Measurements from ENCODE around the gene RCN1. TPM values are rescaled to one million over a fixed set of nuclear protein-coding genes. Genes with fewer than 3 reads are reported as not detected.

RCN1 gene
- polyA plus RNA-seq (2012; ENCODE audit: missing spikeins): 54.0 TPM

GRCh38 chr11:32090545-32091370, at the start of gene RCN1:
RCN1 (plus strand) TSS chr11:32091074; CDS start chr11:32091197, 123 bp downstream.
- TF ChIP-seq TAF1 (IDR thresholded peaks at IDR 0.05; ENCODE audit: borderline replicate concordance, low read depth, low read length): no peak
- peak; percentile 57; the same call in 1 of the 2 replicates for TF ChIP-seq POLR2A (IDR thresholded peaks at IDR 0.05; ENCODE audit: low read depth, low read length)
- TF ChIP-seq POLR2AphosphoS5 (IDR thresholded peaks at IDR 0.05; ENCODE audit: low read depth, low read length): 0 out of 2 replicates have a peak, but pooled peaks have one; percentile 29
- DNase-seq (ENCODE audit: insufficient read length): peak; percentile 59
- peak; percentile 83 for FAIRE-seq

GRCh38 chr11:32043737-32044136, 47.1 kb upstream of the RCN1 start:
- FAIRE-seq (no peak), DNase-seq (ENCODE audit: insufficient read length) (no peak)
- TF ChIP-seq TAF1 (IDR thresholded peaks at IDR 0.05; ENCODE audit: borderline replicate concordance, low read depth, low read length) (no peak), POLR2AphosphoS5 (IDR thresholded peaks at IDR 0.05; ENCODE audit: low read depth, low read length) (no peak), POLR2A (IDR thresholded peaks at IDR 0.05; ENCODE audit: low read depth, low read length) (no peak)

GRCh38 chr11:32044158-32044863, 46.6 kb upstream of the RCN1 start:
- TF ChIP-seq POLR2A (IDR thresholded peaks at IDR 0.05; ENCODE audit: low read depth, low read length) (no peak), TAF1 (IDR thresholded peaks at IDR 0.05; ENCODE audit: borderline replicate concordance, low read depth, low read length) (no peak), POLR2AphosphoS5 (IDR thresholded peaks at IDR 0.05; ENCODE audit: low read depth, low read length) (no peak)
- DNase-seq (ENCODE audit: insufficient read length) (no peak), FAIRE-seq (no peak)

- no peak for DNase-seq (ENCODE audit: insufficient read length)
- TF ChIP-seq TAF1 (IDR thresholded peaks at IDR 0.05; ENCODE audit: borderline replicate concordance, low read depth, low read length): no peak
- TF ChIP-seq POLR2AphosphoS5 (IDR thresholded peaks at IDR 0.05; ENCODE audit: low read depth, low read length): no peak
- no peak for TF ChIP-seq POLR2A (IDR thresholded peaks at IDR 0.05; ENCODE audit: low read depth, low read length)
- FAIRE-seq: no peak
Measured at GRCh38 chr11:32045456-32045855, 45.4 kb upstream of the RCN1 start.

- FAIRE-seq: no peak
- TF ChIP-seq POLR2AphosphoS5 (IDR thresholded peaks at IDR 0.05; ENCODE audit: low read depth, low read length): no peak
- no peak for TF ChIP-seq POLR2A (IDR thresholded peaks at IDR 0.05; ENCODE audit: low read depth, low read length)
- no peak for TF ChIP-seq TAF1 (IDR thresholded peaks at IDR 0.05; ENCODE audit: borderline replicate concordance, low read depth, low read length)
- no peak for DNase-seq (ENCODE audit: insufficient read length)
Measured at GRCh38 chr11:32050264-32050663, 40.6 kb upstream of the RCN1 start.

GRCh38 chr11:32052215-32052614, 38.7 kb upstream of the RCN1 start:
- DNase-seq (ENCODE audit: insufficient read length) (peak; percentile 12), FAIRE-seq (peak; percentile 91)
- TF ChIP-seq TAF1 (IDR thresholded peaks at IDR 0.05; ENCODE audit: borderline replicate concordance, low read depth, low read length): no peak
- TF ChIP-seq POLR2A (IDR thresholded peaks at IDR 0.05; ENCODE audit: low read depth, low read length): no peak
- no peak for TF ChIP-seq POLR2AphosphoS5 (IDR thresholded peaks at IDR 0.05; ENCODE audit: low read depth, low read length)

GRCh38 chr11:32053151-32053888, 37.6 kb upstream of the RCN1 start:
- peak; percentile 24 for FAIRE-seq

GRCh38 chr11:32055861-32056260, 35.0 kb upstream of the RCN1 start:
- TF ChIP-seq TAF1 (IDR thresholded peaks at IDR 0.05; ENCODE audit: borderline replicate concordance, low read depth, low read length) (no peak), POLR2A (IDR thresholded peaks at IDR 0.05; ENCODE audit: low read depth, low read length) (no peak), POLR2AphosphoS5 (IDR thresholded peaks at IDR 0.05; ENCODE audit: low read depth, low read length) (no peak)
- no peak for DNase-seq (ENCODE audit: insufficient read length)
- no peak for FAIRE-seq

More at GRCh38 chr11:32053151-32053888, 37.6 kb upstream of the RCN1 start:
- TF ChIP-seq POLR2A (IDR thresholded peaks at IDR 0.05; ENCODE audit: low read depth, low read length) (no peak), POLR2AphosphoS5 (IDR thresholded peaks at IDR 0.05; ENCODE audit: low read depth, low read length) (no peak), TAF1 (IDR thresholded peaks at IDR 0.05; ENCODE audit: borderline replicate concordance, low read depth, low read length) (no peak)
- no peak for DNase-seq (ENCODE audit: insufficient read length)

- DNase-seq (ENCODE audit: insufficient read length) (no peak), FAIRE-seq (no peak)
- no peak for TF ChIP-seq POLR2AphosphoS5 (IDR thresholded peaks at IDR 0.05; ENCODE audit: low read depth, low read length)
- TF ChIP-seq TAF1 (IDR thresholded peaks at IDR 0.05; ENCODE audit: borderline replicate concordance, low read depth, low read length): no peak
- no peak for TF ChIP-seq POLR2A (IDR thresholded peaks at IDR 0.05; ENCODE audit: low read depth, low read length)
Measured at GRCh38 chr11:32056438-32056837, 34.4 kb upstream of the RCN1 start.

GRCh38 chr11:32059686-32060462, 31.0 kb upstream of the RCN1 start:
- no peak for DNase-seq (ENCODE audit: insufficient read length)
- no peak for FAIRE-seq
- TF ChIP-seq POLR2AphosphoS5 (IDR thresholded peaks at IDR 0.05; ENCODE audit: low read depth, low read length): no peak
